ENCODE measurements around the gene SLC6A7. TPM values are rescaled to one million over a fixed set of nuclear protein-coding genes. Genes with fewer than 3 reads are reported as not detected.

Gene SLC6A7
- total RNA-seq, 4 donors from 2014 or later = 0.07 TPM; not detected in 3

GRCh38 chr5:150146235-150146634 lies 43.6 kb upstream of the SLC6A7 start:
- no peaks in the 10 kb centered on the region for H3K36me3 ChIP-seq
- H3K9me3 ChIP-seq = no peaks in the 10 kb centered on the region
- H3K27ac ChIP-seq = peak overlapping the region; percentile 75 to 82 (median 78)
- no peak for TF ChIP-seq POLR2A (IDR thresholded peaks at IDR 0.05)
- TF ChIP-seq CTCF (IDR thresholded peaks at IDR 0.05 in 4 of 5, conservative IDR thresholded peaks at IDR 0.05 in 1 of 5) = no peak
- H3K4me3 ChIP-seq = peak overlapping the region in 1 of 4 donors; percentile 56
- H3K27me3 ChIP-seq = no peaks in the 10 kb centered on the region
- intact Hi-C loops (cut with DNase I; ENCODE audit: low total_unique reads) = no loop called here
- in situ Hi-C loops (cut with MboI; ENCODE audit: low sequenced_read_pairs in 4 of 4) = no loop called here
- H3K4me1 ChIP-seq = no peaks in the 10 kb centered on the region
- ATAC-seq (no peak), DNase-seq (no peak)

GRCh38 chr5:150146862-150147601 lies 42.8 kb upstream of the SLC6A7 start:
- in situ Hi-C loops (cut with MboI; ENCODE audit: low sequenced_read_pairs in 4 of 4) (no loop called here), intact Hi-C loops (cut with DNase I; ENCODE audit: low total_unique reads) (no loop called here)
- TF ChIP-seq CTCF (IDR thresholded peaks at IDR 0.05 in 4 of 5, conservative IDR thresholded peaks at IDR 0.05 in 1 of 5) (no peak), POLR2A (IDR thresholded peaks at IDR 0.05) (no peak)
- peak overlapping the region; percentile 75 to 82 (median 78) for H3K27ac ChIP-seq
- H3K4me3 ChIP-seq = peak overlapping the region in 3 of 4 donors; percentile 11 to 56 (median 13)
- H3K9me3 ChIP-seq = no peaks in the 10 kb centered on the region
- no peaks in the 10 kb centered on the region for H3K36me3 ChIP-seq
- DNase-seq = no peak
- no peaks in the 10 kb centered on the region for H3K4me1 ChIP-seq
- no peak for ATAC-seq
- no peaks in the 10 kb centered on the region for H3K27me3 ChIP-seq

- H3K27me3 ChIP-seq = no peaks in the 10 kb centered on the region
- peak overlapping the region; percentile 4 to 56 (median 12) for H3K4me3 ChIP-seq
- H3K9me3 ChIP-seq = no peaks in the 10 kb centered on the region
- no peaks in the 10 kb centered on the region for H3K36me3 ChIP-seq
- peak overlapping the region; percentile 75 to 82 (median 78) for H3K27ac ChIP-seq
- no peak for ATAC-seq
- TF ChIP-seq CTCF (IDR thresholded peaks at IDR 0.05 in 4 of 5, conservative IDR thresholded peaks at IDR 0.05 in 1 of 5) = no peak
- TF ChIP-seq POLR2A (IDR thresholded peaks at IDR 0.05) = no peak
- no peaks in the 10 kb centered on the region for H3K4me1 ChIP-seq
- DNase-seq = peak in 1 of 2 donors; percentile 35
- in situ Hi-C loops (cut with MboI; ENCODE audit: low sequenced_read_pairs in 4 of 4) = no loop called here
- intact Hi-C loops (cut with DNase I; ENCODE audit: low total_unique reads) = no loop called here
Measured at GRCh38 chr5:150147670-150148069, 42.2 kb upstream of the SLC6A7 start.

- peak overlapping the region in 3 of 4 donors; percentile 4 to 56 (median 10) for H3K4me3 ChIP-seq
- in situ Hi-C loops (cut with MboI; ENCODE audit: low sequenced_read_pairs in 4 of 4) = no loop called here
- no peaks in the 10 kb centered on the region for H3K9me3 ChIP-seq
- H3K27me3 ChIP-seq = no peaks in the 10 kb centered on the region
- no peak for ATAC-seq
- H3K4me1 ChIP-seq = no peaks in the 10 kb centered on the region
- intact Hi-C loops (cut with DNase I; ENCODE audit: low total_unique reads) = no loop called here
- TF ChIP-seq CTCF (IDR thresholded peaks at IDR 0.05 in 4 of 5, conservative IDR thresholded peaks at IDR 0.05 in 1 of 5) (no peak), POLR2A (IDR thresholded peaks at IDR 0.05) (no peak)
- peak overlapping the region; percentile 75 to 82 (median 78) for H3K27ac ChIP-seq
- H3K36me3 ChIP-seq = no peaks in the 10 kb centered on the region
- DNase-seq = no peak
Measured at GRCh38 chr5:150148117-150148927, 41.5 kb upstream of the SLC6A7 start.

Measured in gastrocnemius medialis (tissue), 4 donors.